HL-60 (cell line): ENCODE measurements around the gene CCDC66.

Experiments used
- POLR2AphosphoS5 ChIP-seq: IDR thresholded peaks from 2 replicates; pipeline ENCODE4 v1.6.1; 2012; ENCODE audit warnings: low read depth
- TF ChIP-seq, protein P1 (sequence below): IDR thresholded peaks from 2 replicates; pipeline ENCODE4 v1.6.1; 2012; ENCODE audit warnings: low read depth; ENCODE audit not compliant: insufficient replicate concordance
- TF ChIP-seq, protein P2 (sequence below): IDR thresholded peaks from one replicate; pipeline ENCODE4 v1.5.1; 2011; ENCODE audit warnings: low read length, control low read depth, inconsistent platforms; ENCODE audit not compliant: insufficient read depth

DNA sequence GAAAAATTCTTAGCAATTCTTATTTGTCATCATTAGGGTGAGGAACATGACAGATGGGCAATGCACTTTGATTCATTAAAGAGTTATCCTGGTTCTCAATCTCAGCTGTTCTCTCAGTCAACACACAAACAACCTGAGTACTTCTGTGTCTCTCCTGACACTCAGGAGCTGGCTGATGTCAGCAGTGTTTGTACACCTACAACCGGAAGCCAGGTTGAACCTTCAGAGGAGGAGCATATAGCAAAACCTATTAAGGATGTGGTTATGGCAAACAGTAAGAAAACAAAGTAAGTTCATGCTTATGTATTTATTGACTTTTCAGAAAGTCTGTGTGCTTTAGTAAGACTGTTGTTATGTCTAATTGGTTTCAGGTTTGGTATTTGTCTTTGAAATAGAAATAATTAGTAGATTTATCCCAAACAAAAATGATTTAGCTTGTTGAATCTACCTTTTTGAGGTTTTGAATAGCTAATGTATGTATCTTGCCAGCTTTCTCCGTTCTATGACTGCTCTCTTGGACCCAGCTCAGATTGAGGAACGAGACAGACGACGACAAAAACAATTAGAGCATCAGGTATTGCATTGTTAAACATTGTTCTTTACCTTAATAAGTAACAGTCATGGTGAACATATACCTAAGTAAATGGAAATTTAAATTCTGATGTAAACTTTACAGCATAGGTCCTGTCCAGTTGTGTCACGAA is 36.6 kb downstream of the CCDC66 start:
- TF ChIP-seq, protein P1, sequence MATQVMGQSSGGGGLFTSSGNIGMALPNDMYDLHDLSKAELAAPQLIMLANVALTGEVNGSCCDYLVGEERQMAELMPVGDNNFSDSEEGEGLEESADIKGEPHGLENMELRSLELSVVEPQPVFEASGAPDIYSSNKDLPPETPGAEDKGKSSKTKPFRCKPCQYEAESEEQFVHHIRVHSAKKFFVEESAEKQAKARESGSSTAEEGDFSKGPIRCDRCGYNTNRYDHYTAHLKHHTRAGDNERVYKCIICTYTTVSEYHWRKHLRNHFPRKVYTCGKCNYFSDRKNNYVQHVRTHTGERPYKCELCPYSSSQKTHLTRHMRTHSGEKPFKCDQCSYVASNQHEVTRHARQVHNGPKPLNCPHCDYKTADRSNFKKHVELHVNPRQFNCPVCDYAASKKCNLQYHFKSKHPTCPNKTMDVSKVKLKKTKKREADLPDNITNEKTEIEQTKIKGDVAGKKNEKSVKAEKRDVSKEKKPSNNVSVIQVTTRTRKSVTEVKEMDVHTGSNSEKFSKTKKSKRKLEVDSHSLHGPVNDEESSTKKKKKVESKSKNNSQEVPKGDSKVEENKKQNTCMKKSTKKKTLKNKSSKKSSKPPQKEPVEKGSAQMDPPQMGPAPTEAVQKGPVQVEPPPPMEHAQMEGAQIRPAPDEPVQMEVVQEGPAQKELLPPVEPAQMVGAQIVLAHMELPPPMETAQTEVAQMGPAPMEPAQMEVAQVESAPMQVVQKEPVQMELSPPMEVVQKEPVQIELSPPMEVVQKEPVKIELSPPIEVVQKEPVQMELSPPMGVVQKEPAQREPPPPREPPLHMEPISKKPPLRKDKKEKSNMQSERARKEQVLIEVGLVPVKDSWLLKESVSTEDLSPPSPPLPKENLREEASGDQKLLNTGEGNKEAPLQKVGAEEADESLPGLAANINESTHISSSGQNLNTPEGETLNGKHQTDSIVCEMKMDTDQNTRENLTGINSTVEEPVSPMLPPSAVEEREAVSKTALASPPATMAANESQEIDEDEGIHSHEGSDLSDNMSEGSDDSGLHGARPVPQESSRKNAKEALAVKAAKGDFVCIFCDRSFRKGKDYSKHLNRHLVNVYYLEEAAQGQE, result no peak
- no peak for TF ChIP-seq POLR2AphosphoS5
- TF ChIP-seq, protein P2, sequence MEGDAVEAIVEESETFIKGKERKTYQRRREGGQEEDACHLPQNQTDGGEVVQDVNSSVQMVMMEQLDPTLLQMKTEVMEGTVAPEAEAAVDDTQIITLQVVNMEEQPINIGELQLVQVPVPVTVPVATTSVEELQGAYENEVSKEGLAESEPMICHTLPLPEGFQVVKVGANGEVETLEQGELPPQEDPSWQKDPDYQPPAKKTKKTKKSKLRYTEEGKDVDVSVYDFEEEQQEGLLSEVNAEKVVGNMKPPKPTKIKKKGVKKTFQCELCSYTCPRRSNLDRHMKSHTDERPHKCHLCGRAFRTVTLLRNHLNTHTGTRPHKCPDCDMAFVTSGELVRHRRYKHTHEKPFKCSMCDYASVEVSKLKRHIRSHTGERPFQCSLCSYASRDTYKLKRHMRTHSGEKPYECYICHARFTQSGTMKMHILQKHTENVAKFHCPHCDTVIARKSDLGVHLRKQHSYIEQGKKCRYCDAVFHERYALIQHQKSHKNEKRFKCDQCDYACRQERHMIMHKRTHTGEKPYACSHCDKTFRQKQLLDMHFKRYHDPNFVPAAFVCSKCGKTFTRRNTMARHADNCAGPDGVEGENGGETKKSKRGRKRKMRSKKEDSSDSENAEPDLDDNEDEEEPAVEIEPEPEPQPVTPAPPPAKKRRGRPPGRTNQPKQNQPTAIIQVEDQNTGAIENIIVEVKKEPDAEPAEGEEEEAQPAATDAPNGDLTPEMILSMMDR, result no peak
